HCT116 (cell line): ENCODE data around the gene TNRC6C.

Source experiments
- CEBPB ChIP-seq: IDR thresholded peaks from 2 replicates; pipeline ENCODE4 v1.6.1; 2012; ENCODE audit warnings: low read depth
- EGR1 ChIP-seq: IDR thresholded peaks from 2 replicates; pipeline ENCODE4 v1.6.1; 2012; ENCODE audit warnings: low read depth
- POLR2A ChIP-seq: IDR thresholded peaks from 2 replicates; pipeline ENCODE4 v1.7.0; 2011; ENCODE audit warnings: borderline replicate concordance; ENCODE audit not compliant: insufficient read depth, insufficient read length; ENCODE audit errors: extremely low read depth
- POLR2AphosphoS5 ChIP-seq: IDR thresholded peaks from 2 replicates; pipeline ENCODE4 v1.6.1; 2011; ENCODE audit warnings: mild to moderate bottlenecking, low read depth, low read length, moderate library complexity
- RAD21 ChIP-seq: IDR thresholded peaks from 2 replicates; pipeline ENCODE4 v1.6.1; 2012; ENCODE audit warnings: low read depth, mild to moderate bottlenecking
- SIN3A ChIP-seq: IDR thresholded peaks from 2 replicates; pipeline ENCODE4 v1.6.1; 2012; ENCODE audit warnings: low read depth
- SP1 ChIP-seq: IDR thresholded peaks from 2 replicates; pipeline ENCODE4 v1.6.1; 2012; ENCODE audit warnings: low read depth
- TCF7L2 ChIP-seq: IDR thresholded peaks from 2 replicates; pipeline ENCODE4 v1.7.0; 2011; ENCODE audit warnings: borderline replicate concordance, inconsistent platforms; ENCODE audit not compliant: insufficient read depth, insufficient read length; ENCODE audit errors: extremely low read depth
- ZNF274 ChIP-seq: fragments of 200-500 bp; sonication (Bioruptor generic); IDR thresholded peaks from 2 replicates; pipeline ENCODE4 v1.6.1; 2014; ENCODE audit warnings: mild to moderate bottlenecking, low read depth, low read length, inconsistent platforms
- TF ChIP-seq, protein P1 (sequence below), 3 experiments: fragments of 200-600 bp in 1 of 3; sonication (generic) in 1 of 3; IDR thresholded peaks in 2 of 3; conservative IDR thresholded peaks in 1 of 3; 2 replicates each; pipeline ENCODE4 v1.5.1; 2012 to 2017; ENCODE audit warnings: low read depth in 2 of 3, low read length in 2 of 3, antibody characterized with exemption in 1 of 3, borderline replicate concordance in 1 of 3, control low read depth in 1 of 3, mild to moderate bottlenecking in 1 of 3, mixed read lengths in 1 of 3, mixed run types in 1 of 3, moderate library complexity in 1 of 3; ENCODE audit not compliant: insufficient read depth in 1 of 3
- TF ChIP-seq, protein P2 (sequence below): IDR thresholded peaks from 2 replicates; pipeline ENCODE4 v1.6.1; 2012
- TF ChIP-seq, protein P3 (sequence below): IDR thresholded peaks from 2 replicates; pipeline ENCODE4 v1.6.1; 2012; ENCODE audit warnings: low read depth

DNA sequence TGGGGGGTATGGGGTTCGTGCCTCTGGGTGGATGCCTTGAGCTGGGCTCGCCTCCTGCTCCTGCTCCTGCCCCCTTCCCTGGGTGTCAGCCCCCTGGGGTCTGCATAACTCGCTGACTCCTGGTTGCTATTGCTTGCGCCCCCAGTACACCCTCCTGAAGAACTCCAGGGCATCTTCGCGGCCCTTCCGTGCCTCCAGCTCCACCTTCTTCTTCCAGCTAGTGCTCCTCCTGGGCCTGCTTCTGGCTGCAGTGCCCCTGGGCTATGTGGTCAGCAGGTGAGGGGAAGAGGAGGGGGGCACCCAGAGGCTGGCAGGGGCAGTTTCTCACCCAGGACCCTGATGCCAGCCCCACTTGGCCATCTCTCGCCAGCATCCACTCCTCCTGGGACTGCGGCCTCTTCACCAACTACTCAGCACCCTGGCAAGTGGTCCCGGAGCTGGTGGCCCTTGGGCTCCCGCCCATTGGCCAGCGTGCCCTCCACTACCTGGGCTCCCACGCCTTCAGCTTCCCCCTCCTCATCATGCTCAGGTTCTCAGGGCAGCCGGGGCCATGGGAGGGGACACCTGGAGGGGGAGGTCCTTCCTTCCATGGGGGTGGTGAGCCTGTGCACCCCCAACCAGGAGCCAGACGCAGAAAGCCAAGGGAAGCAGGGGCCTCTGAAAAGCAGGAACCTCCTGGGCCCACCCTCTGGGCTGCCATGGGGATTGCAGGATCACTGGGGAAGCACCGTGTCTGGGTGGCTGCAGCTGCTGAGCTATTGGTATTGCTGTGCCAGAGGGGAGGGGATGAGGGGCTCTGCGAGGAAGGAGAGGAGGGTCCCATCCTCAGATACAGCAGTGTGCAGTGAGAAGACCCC lies 179.9 kb downstream of the TNRC6C start:
- TF ChIP-seq POLR2AphosphoS5 (no peak), POLR2A (no peak), ZNF274 (no peak), SIN3A (no peak), SP1 (no peak), RAD21 (no peak), CEBPB (no peak), EGR1 (no peak), TCF7L2 (no peak)
- TF ChIP-seq, protein P1, sequence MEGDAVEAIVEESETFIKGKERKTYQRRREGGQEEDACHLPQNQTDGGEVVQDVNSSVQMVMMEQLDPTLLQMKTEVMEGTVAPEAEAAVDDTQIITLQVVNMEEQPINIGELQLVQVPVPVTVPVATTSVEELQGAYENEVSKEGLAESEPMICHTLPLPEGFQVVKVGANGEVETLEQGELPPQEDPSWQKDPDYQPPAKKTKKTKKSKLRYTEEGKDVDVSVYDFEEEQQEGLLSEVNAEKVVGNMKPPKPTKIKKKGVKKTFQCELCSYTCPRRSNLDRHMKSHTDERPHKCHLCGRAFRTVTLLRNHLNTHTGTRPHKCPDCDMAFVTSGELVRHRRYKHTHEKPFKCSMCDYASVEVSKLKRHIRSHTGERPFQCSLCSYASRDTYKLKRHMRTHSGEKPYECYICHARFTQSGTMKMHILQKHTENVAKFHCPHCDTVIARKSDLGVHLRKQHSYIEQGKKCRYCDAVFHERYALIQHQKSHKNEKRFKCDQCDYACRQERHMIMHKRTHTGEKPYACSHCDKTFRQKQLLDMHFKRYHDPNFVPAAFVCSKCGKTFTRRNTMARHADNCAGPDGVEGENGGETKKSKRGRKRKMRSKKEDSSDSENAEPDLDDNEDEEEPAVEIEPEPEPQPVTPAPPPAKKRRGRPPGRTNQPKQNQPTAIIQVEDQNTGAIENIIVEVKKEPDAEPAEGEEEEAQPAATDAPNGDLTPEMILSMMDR (IDR thresholded peaks at IDR 0.05 in 2 of 3, conservative IDR thresholded peaks at IDR 0.05 in 1 of 3; ENCODE audit: borderline replicate concordance in 1 of 3, insufficient read depth in 1 of 3, low read depth in 2 of 3, low read length in 2 of 3), result no peak; a peak in 2 of 6 replicates
- TF ChIP-seq, protein P2, sequence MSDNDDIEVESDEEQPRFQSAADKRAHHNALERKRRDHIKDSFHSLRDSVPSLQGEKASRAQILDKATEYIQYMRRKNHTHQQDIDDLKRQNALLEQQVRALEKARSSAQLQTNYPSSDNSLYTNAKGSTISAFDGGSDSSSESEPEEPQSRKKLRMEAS, result no peak
- TF ChIP-seq, protein P3, sequence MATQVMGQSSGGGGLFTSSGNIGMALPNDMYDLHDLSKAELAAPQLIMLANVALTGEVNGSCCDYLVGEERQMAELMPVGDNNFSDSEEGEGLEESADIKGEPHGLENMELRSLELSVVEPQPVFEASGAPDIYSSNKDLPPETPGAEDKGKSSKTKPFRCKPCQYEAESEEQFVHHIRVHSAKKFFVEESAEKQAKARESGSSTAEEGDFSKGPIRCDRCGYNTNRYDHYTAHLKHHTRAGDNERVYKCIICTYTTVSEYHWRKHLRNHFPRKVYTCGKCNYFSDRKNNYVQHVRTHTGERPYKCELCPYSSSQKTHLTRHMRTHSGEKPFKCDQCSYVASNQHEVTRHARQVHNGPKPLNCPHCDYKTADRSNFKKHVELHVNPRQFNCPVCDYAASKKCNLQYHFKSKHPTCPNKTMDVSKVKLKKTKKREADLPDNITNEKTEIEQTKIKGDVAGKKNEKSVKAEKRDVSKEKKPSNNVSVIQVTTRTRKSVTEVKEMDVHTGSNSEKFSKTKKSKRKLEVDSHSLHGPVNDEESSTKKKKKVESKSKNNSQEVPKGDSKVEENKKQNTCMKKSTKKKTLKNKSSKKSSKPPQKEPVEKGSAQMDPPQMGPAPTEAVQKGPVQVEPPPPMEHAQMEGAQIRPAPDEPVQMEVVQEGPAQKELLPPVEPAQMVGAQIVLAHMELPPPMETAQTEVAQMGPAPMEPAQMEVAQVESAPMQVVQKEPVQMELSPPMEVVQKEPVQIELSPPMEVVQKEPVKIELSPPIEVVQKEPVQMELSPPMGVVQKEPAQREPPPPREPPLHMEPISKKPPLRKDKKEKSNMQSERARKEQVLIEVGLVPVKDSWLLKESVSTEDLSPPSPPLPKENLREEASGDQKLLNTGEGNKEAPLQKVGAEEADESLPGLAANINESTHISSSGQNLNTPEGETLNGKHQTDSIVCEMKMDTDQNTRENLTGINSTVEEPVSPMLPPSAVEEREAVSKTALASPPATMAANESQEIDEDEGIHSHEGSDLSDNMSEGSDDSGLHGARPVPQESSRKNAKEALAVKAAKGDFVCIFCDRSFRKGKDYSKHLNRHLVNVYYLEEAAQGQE, result no peak
